Ascending aorta (tissue), 2 donors: ENCODE measurements around the gene LRRC9. TPM values are rescaled to one million over a fixed set of nuclear protein-coding genes. Genes with fewer than 3 reads are reported as not detected.
A peak's percentile ranks its signal among the peaks of the same experiment; 100 is the strongest.

Source experiments
- DNase-seq, 2 donors: peaks; one replicate each; pipeline ENCODE4 v3.0.0-alpha.2; 2019; ENCODE audit warnings: low spot score in 2 of 2
- H3K27ac ChIP-seq, 2 donors: fragments of 200-600 bp; sonication (generic); one replicate each; pipeline ENCODE4 v1.5.1; 2016 to 2017; ENCODE audit warnings: mild to moderate bottlenecking in 1 of 2
- H3K27me3 ChIP-seq: fragments of 200-600 bp; sonication (generic); one replicate; pipeline ENCODE4 v1.5.1; 2017
- H3K36me3 ChIP-seq, 2 donors: fragments of 200-600 bp; sonication (generic); one replicate each; pipeline ENCODE4 v1.5.1; 2016
- H3K4me1 ChIP-seq, 2 donors: fragments of 200-600 bp; sonication (generic); one replicate each; pipeline ENCODE4 v1.5.1; 2016 to 2017; ENCODE audit warnings: mild to moderate bottlenecking in 1 of 2
- H3K4me3 ChIP-seq, 2 donors: fragments of 200-600 bp; sonication (generic); one replicate each; pipeline ENCODE4 v1.5.1; 2016 to 2017; ENCODE audit warnings: mild to moderate bottlenecking in 1 of 2
- H3K9me3 ChIP-seq, 2 donors: fragments of 200-600 bp; sonication (generic); one replicate each; pipeline ENCODE4 v1.5.1; 2016
- CTCF ChIP-seq, 3 experiments: fragments of 200-600 bp in 2 of 3; fragments of 450-650 bp in 1 of 3; sonication (generic) in 2 of 3; IDR thresholded peaks; one replicate each; pipeline ENCODE4 v1.5.1; 2016 to 2019; ENCODE audit warnings: antibody characterized with exemption in 3 of 3, mild to moderate bottlenecking in 1 of 3, moderate library complexity in 1 of 3
- intact Hi-C: fragments of 100-400 bp; cut with DNase I; formaldehyde crosslinking; loops from one replicate; pipeline ENCODE4 v1.15.1; 2023
- total RNA-seq: library from RNA; depleted of rRNA; stranded (reverse); fragments of >200 nt; gene quantifications from one replicate; pipeline ENCODE4 v1.1.0, GENCODE V29; 2016

LRRC9 gene
- total RNA-seq, 1 donor from 2014 or later: not detected

GRCh38 chr14:60064491-60065072 lies 144.6 kb downstream of the LRRC9 start:
- peak; percentile 33 to 61 (median 55) for TF ChIP-seq CTCF (IDR thresholded peaks at IDR 0.05)
- Histone ChIP-seq H3K4me3 (no peak overlapping the region), H3K4me1 (no peaks in the 10 kb centered on the region), H3K36me3 (no peaks in the 10 kb centered on the region), H3K9me3 (no peaks in the 10 kb centered on the region), H3K27me3 (no peaks in the 10 kb centered on the region), H3K27ac (no peak overlapping the region)
- no peak for DNase-seq
- intact Hi-C loops: loop anchor here (1.0 to 5.0 kb wide), 2 partner anchors 103 to 120 kb away; partner anchors contain the start of gene DHRS7

GRCh38 chr14:60067882-60068281 lies 147.9 kb downstream of the LRRC9 start:
- TF ChIP-seq CTCF (IDR thresholded peaks at IDR 0.05): no peak
- no peak overlapping the region for H3K27ac ChIP-seq
- no peaks in the 10 kb centered on the region for H3K9me3 ChIP-seq
- H3K36me3 ChIP-seq: no peaks in the 10 kb centered on the region
- H3K4me1 ChIP-seq: no peaks in the 10 kb centered on the region
- DNase-seq: no peak
- intact Hi-C loops: no loop called here
- H3K27me3 ChIP-seq: no peaks in the 10 kb centered on the region
- no peak overlapping the region for H3K4me3 ChIP-seq

- TF ChIP-seq CTCF (IDR thresholded peaks at IDR 0.05): no peak
- intact Hi-C loops: no loop called here
- no peak overlapping the region for H3K27ac ChIP-seq
- no peaks in the 10 kb centered on the region for H3K27me3 ChIP-seq
- DNase-seq: no peak
- H3K9me3 ChIP-seq: no peaks in the 10 kb centered on the region
- no peaks in the 10 kb centered on the region for H3K36me3 ChIP-seq
- H3K4me1 ChIP-seq: no peaks in the 10 kb centered on the region
- no peak overlapping the region for H3K4me3 ChIP-seq
Observed at GRCh38 chr14:60079723-60080122, 159.8 kb downstream of the LRRC9 start.

GRCh38 chr14:60085085-60085484 lies 165.1 kb downstream of the LRRC9 start:
- Histone ChIP-seq H3K4me1 (no peaks in the 10 kb centered on the region), H3K4me3 (no peak overlapping the region), H3K27ac (no peak overlapping the region), H3K9me3 (no peaks in the 10 kb centered on the region), H3K36me3 (no peaks in the 10 kb centered on the region), H3K27me3 (no peaks in the 10 kb centered on the region)
- DNase-seq: no peak
- no peak for TF ChIP-seq CTCF (IDR thresholded peaks at IDR 0.05)
- intact Hi-C loops: no loop called here

- no peak for TF ChIP-seq CTCF (IDR thresholded peaks at IDR 0.05)
- intact Hi-C loops: no loop called here
- no peaks in the 10 kb centered on the region for H3K9me3 ChIP-seq
- no peaks in the 10 kb centered on the region for H3K36me3 ChIP-seq
- no peaks in the 10 kb centered on the region for H3K4me1 ChIP-seq
- no peaks in the 10 kb centered on the region for H3K27me3 ChIP-seq
- no peak overlapping the region for H3K4me3 ChIP-seq
- no peak for DNase-seq
- H3K27ac ChIP-seq: no peak overlapping the region
Observed at GRCh38 chr14:60085693-60086092, 165.7 kb downstream of the LRRC9 start.

- Histone ChIP-seq H3K27me3 (no peaks in the 10 kb centered on the region), H3K36me3 (no peaks in the 10 kb centered on the region), H3K4me3 (no peak overlapping the region), H3K27ac (no peak overlapping the region), H3K4me1 (no peaks in the 10 kb centered on the region), H3K9me3 (no peaks in the 10 kb centered on the region)
- no peak for TF ChIP-seq CTCF (IDR thresholded peaks at IDR 0.05)
- DNase-seq: no peak
- intact Hi-C loops: no loop called here
Observed at GRCh38 chr14:60087668-60088067, 167.7 kb downstream of the LRRC9 start.
